ENCODE results near the gene RHEB.

- TF ChIP-seq CTCF (IDR thresholded peaks at IDR 0.05; ENCODE audit: low read depth, low read length, poor library complexity, severe bottlenecking) (no peak), EZH2phosphoT487 (IDR thresholded peaks at IDR 0.05; ENCODE audit: borderline replicate concordance, low read length) (no peak)
Measured at GRCh38 chr7:151529842-151530241, 10.1 kb upstream of the RHEB start.
